DND-41 (cell line): Measurements from ENCODE around the gene ADGRG4.

Source experiments
- ATAC-seq: fragments of 200-7000 bp; cut with Tn5 transposase; 3 replicates; pipeline ENCODE4 v1.9.1; 2021; ENCODE audit warnings: low read depth; ENCODE audit not compliant: insufficient read depth
- DNase-seq: peaks from one replicate; pipeline ENCODE4 v3.0.0-alpha.2; 2020
- H2AFZ ChIP-seq: 2 replicates; pipeline ENCODE4 v1.6.0; 2012; ENCODE audit warnings: low read depth, low read length
- H3K27ac ChIP-seq: 2 replicates; pipeline ENCODE4 v1.5.1; 2012; ENCODE audit warnings: low read length, inconsistent platforms
- H3K27me3 ChIP-seq: fragments of 200-600 bp; sonication (generic); 2 replicates; pipeline ENCODE4 v1.6.0; 2012; ENCODE audit warnings: low read length, mild to moderate bottlenecking, inconsistent platforms; ENCODE audit not compliant: insufficient read depth, poor library complexity
- H3K36me3 ChIP-seq: 2 replicates; pipeline ENCODE4 v1.5.1; 2012; ENCODE audit warnings: low read length, inconsistent platforms; ENCODE audit not compliant: insufficient read depth
- H3K4me1 ChIP-seq: 2 replicates; pipeline ENCODE4 v1.5.1; 2012; ENCODE audit warnings: mild to moderate bottlenecking, low read length; ENCODE audit not compliant: insufficient read depth
- H3K4me2 ChIP-seq: 2 replicates; pipeline ENCODE4 v1.6.0; 2012; ENCODE audit warnings: mild to moderate bottlenecking, moderate library complexity, low read length, inconsistent platforms; ENCODE audit not compliant: insufficient read depth
- H3K4me3 ChIP-seq, 2 experiments: fragments of 200-600 bp in 1 of 2; shearing (Covaris generic) in 1 of 2; 2 replicates each; pipeline ENCODE4 v1.5.1; 2012 to 2016; ENCODE audit warnings: inconsistent platforms in 2 of 2, low read length in 2 of 2, mild to moderate bottlenecking in 2 of 2, low read depth in 1 of 2, moderate library complexity in 1 of 2
- H3K79me2 ChIP-seq: 2 replicates; pipeline ENCODE4 v1.6.0; 2012; ENCODE audit warnings: low read length, inconsistent platforms; ENCODE audit not compliant: insufficient read depth
- H3K9ac ChIP-seq: 2 replicates; pipeline ENCODE4 v1.6.0; 2012; ENCODE audit warnings: low read depth, mild to moderate bottlenecking, inconsistent platforms, low read length, moderate library complexity
- H3K9me3 ChIP-seq: 2 replicates; pipeline ENCODE4 v1.5.1; 2012; ENCODE audit warnings: low read length, moderate library complexity, mild to moderate bottlenecking, inconsistent platforms; ENCODE audit not compliant: insufficient read depth, severe bottlenecking
- H4K20me1 ChIP-seq: 2 replicates; pipeline ENCODE4 v1.6.0; 2012; ENCODE audit warnings: low read length; ENCODE audit not compliant: insufficient read depth
- CTCF ChIP-seq: IDR thresholded peaks from 2 replicates; pipeline ENCODE4 v1.5.1; 2012; ENCODE audit warnings: borderline replicate concordance, low read length, moderate library complexity, mild to moderate bottlenecking; ENCODE audit not compliant: poor library complexity, severe bottlenecking; ENCODE audit errors: extremely low read depth
- EZH2 ChIP-seq: IDR thresholded peaks from 3 replicates; pipeline ENCODE4 v1.6.1; 2012; ENCODE audit warnings: borderline replicate concordance, low read depth, mild to moderate bottlenecking, moderate library complexity, low read length, inconsistent platforms; ENCODE audit not compliant: severe bottlenecking

ADGRG4 gene

GRCh38 chrX:136453771-136454170 is 153.0 kb downstream of the ADGRG4 start:
- Histone ChIP-seq H3K4me3 (no peak overlapping the region), H3K9me3 (no peaks in the 10 kb centered on the region), H3K27me3 (no peaks in the 10 kb centered on the region), H3K4me1 (no peaks in the 10 kb centered on the region), H3K79me2 (no peaks in the 10 kb centered on the region), H3K9ac (no peak overlapping the region), H4K20me1 (no peaks in the 10 kb centered on the region), H2AFZ (no peak overlapping the region), H3K27ac (no peak overlapping the region), H3K36me3 (no peaks in the 10 kb centered on the region), H3K4me2 (no peak overlapping the region)
- no peak for TF ChIP-seq EZH2
- no peak for TF ChIP-seq CTCF
- no peak for DNase-seq
- ATAC-seq = no peak

GRCh38 chrX:136456133-136456532 is 155.4 kb downstream of the ADGRG4 start:
- Histone ChIP-seq H3K36me3 (no peaks in the 10 kb centered on the region), H3K4me1 (no peaks in the 10 kb centered on the region), H3K4me2 (no peak overlapping the region), H3K27me3 (no peaks in the 10 kb centered on the region), H2AFZ (no peak overlapping the region), H3K4me3 (no peak overlapping the region), H4K20me1 (no peaks in the 10 kb centered on the region), H3K9me3 (no peaks in the 10 kb centered on the region), H3K9ac (no peak overlapping the region), H3K79me2 (no peaks in the 10 kb centered on the region), H3K27ac (no peak overlapping the region)
- TF ChIP-seq EZH2 (no peak), CTCF (no peak)
- DNase-seq = no peak
- ATAC-seq = no peak

GRCh38 chrX:136457303-136457917 is 156.6 kb downstream of the ADGRG4 start:
- H3K27me3 ChIP-seq = no peaks in the 10 kb centered on the region
- no peak for TF ChIP-seq CTCF
- TF ChIP-seq EZH2 = no peak
- H3K4me1 ChIP-seq = no peaks in the 10 kb centered on the region
- no peaks in the 10 kb centered on the region for H3K36me3 ChIP-seq
- no peak overlapping the region for H3K4me2 ChIP-seq
- no peak overlapping the region for H3K9ac ChIP-seq
- H3K4me3 ChIP-seq = no peak overlapping the region
- DNase-seq = no peak
- no peak overlapping the region for H3K27ac ChIP-seq
- no peaks in the 10 kb centered on the region for H4K20me1 ChIP-seq
- ATAC-seq = no peak
- H3K79me2 ChIP-seq = no peaks in the 10 kb centered on the region
- no peak overlapping the region for H2AFZ ChIP-seq
- no peaks in the 10 kb centered on the region for H3K9me3 ChIP-seq
